Neural cell (in vitro differentiated cells): ENCODE measurements around the gene ESD.

Source experiments
- CTCF ChIP-seq: fragments of 450-650 bp; IDR thresholded peaks from 2 replicates; pipeline ENCODE4 v1.5.1; 2014; ENCODE audit warnings: antibody characterized with exemption, mild to moderate bottlenecking, moderate library complexity; ENCODE audit not compliant: poor library complexity, severe bottlenecking
- EP300 ChIP-seq: fragments of 450-650 bp; conservative IDR thresholded peaks from 2 replicates; pipeline ENCODE4 v1.6.1; 2014; ENCODE audit warnings: antibody characterized with exemption, mild to moderate bottlenecking, moderate library complexity; ENCODE audit not compliant: poor library complexity, severe bottlenecking
- EZH2 ChIP-seq: fragments of 200-600, 300-800 bp; shearing (Covaris generic), sonication (generic); IDR thresholded peaks from 2 replicates; pipeline ENCODE4 v1.6.1; 2014; ENCODE audit warnings: antibody characterized with exemption, low read length, borderline replicate concordance, mild to moderate bottlenecking; ENCODE audit not compliant: insufficient read depth, poor library complexity, severe bottlenecking
- MXI1 ChIP-seq: fragments of 450-650 bp; conservative IDR thresholded peaks from 2 replicates; pipeline ENCODE4 v1.6.1; 2014; ENCODE audit warnings: antibody characterized with exemption, mild to moderate bottlenecking; ENCODE audit not compliant: poor library complexity, severe bottlenecking
- POLR2AphosphoS5 ChIP-seq: IDR thresholded peaks from 2 replicates; pipeline ENCODE4 v1.6.1; 2012
- RAD21 ChIP-seq: fragments of 450-650 bp; conservative IDR thresholded peaks from 2 replicates; pipeline ENCODE4 v1.6.1; 2014; ENCODE audit warnings: antibody characterized with exemption, mild to moderate bottlenecking, moderate library complexity
- REST ChIP-seq: IDR thresholded peaks from 2 replicates; pipeline ENCODE4 v1.6.1; 2012; ENCODE audit warnings: borderline replicate concordance
- SMC3 ChIP-seq: fragments of 450-650 bp; conservative IDR thresholded peaks from 2 replicates; pipeline ENCODE4 v1.6.1; 2014; ENCODE audit warnings: antibody characterized with exemption, mild to moderate bottlenecking, moderate library complexity; ENCODE audit not compliant: poor library complexity
- TAF1 ChIP-seq: IDR thresholded peaks from 2 replicates; pipeline ENCODE4 v1.6.1; 2012; ENCODE audit warnings: low read depth

GRCh38 chr13:46830405-46831005 lies 33.5 kb upstream of the ESD start:
- TF ChIP-seq CTCF, result no peak
- TF ChIP-seq POLR2AphosphoS5, result no peak
- no peak for TF ChIP-seq TAF1
- TF ChIP-seq EP300, result no peak
- TF ChIP-seq REST, result no peak
- no peak for TF ChIP-seq EZH2
- no peak for TF ChIP-seq SMC3
- no peak for TF ChIP-seq RAD21
- TF ChIP-seq MXI1, result no peak
